GM19463 (cell line): ENCODE data around the gene SSBP4.

Experiments
- ATAC-seq: cut with Tn5 transposase; IDR thresholded peaks from one replicate; pipeline ENCODE4 v1.9.1; 2021; ENCODE audit warnings: mild to moderate bottlenecking, moderate library complexity; ENCODE audit not compliant: unreplicated experiment

The SSBP4 gene

GRCh38 chr19:18481505-18482222 is 62.5 kb downstream of the SSBP4 start:
- ATAC-seq = no peak

- no peak for ATAC-seq
Observed at GRCh38 chr19:18483119-18483890, 64.1 kb downstream of the SSBP4 start.
